ENCODE results near the gene NRK.

DNA sequence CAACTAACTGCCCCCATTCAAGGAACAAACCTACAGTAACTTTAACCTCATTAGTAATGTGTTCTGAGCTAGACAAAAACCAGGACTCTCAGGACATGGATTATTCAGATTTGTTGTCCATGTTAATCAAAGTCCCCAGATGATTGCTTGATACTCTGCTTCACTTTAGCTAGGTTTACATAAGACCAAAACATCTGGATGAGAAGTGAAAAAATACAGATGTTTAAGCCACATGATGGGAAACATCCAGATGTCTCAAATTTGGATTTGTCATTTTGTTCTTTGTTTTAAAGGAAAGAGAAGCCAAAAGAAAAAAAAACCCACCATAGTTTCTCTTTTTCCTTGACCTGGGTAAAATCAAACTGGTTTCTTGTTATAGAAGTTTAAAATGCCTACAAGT, 48.5 kb upstream of the NRK start:
- TF ChIP-seq, protein P1, sequence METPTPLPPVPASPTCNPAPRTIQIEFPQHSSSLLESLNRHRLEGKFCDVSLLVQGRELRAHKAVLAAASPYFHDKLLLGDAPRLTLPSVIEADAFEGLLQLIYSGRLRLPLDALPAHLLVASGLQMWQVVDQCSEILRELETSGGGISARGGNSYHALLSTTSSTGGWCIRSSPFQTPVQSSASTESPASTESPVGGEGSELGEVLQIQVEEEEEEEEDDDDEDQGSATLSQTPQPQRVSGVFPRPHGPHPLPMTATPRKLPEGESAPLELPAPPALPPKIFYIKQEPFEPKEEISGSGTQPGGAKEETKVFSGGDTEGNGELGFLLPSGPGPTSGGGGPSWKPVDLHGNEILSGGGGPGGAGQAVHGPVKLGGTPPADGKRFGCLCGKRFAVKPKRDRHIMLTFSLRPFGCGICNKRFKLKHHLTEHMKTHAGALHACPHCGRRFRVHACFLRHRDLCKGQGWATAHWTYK (CRISPR knock-in tag; IDR thresholded peaks at IDR 0.05), result no peak
- TF ChIP-seq ZNF699 (CRISPR knock-in tag; IDR thresholded peaks at IDR 0.05; ENCODE audit: insufficient replicate concordance), result no peak
- no peak for TF ChIP-seq CC2D1A (IDR thresholded peaks at IDR 0.05)
- no peak for TF ChIP-seq CREBBP (IDR thresholded peaks at IDR 0.05; ENCODE audit: low read depth, low read length)
- TF ChIP-seq, protein P2, sequence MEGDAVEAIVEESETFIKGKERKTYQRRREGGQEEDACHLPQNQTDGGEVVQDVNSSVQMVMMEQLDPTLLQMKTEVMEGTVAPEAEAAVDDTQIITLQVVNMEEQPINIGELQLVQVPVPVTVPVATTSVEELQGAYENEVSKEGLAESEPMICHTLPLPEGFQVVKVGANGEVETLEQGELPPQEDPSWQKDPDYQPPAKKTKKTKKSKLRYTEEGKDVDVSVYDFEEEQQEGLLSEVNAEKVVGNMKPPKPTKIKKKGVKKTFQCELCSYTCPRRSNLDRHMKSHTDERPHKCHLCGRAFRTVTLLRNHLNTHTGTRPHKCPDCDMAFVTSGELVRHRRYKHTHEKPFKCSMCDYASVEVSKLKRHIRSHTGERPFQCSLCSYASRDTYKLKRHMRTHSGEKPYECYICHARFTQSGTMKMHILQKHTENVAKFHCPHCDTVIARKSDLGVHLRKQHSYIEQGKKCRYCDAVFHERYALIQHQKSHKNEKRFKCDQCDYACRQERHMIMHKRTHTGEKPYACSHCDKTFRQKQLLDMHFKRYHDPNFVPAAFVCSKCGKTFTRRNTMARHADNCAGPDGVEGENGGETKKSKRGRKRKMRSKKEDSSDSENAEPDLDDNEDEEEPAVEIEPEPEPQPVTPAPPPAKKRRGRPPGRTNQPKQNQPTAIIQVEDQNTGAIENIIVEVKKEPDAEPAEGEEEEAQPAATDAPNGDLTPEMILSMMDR (IDR thresholded peaks at IDR 0.05 in 2 of 3, conservative IDR thresholded peaks at IDR 0.05 in 1 of 3; ENCODE audit: insufficient read depth in 2 of 3, low read depth in 1 of 3, low read length in 3 of 3), result no peak
- TF ChIP-seq, protein P3, sequence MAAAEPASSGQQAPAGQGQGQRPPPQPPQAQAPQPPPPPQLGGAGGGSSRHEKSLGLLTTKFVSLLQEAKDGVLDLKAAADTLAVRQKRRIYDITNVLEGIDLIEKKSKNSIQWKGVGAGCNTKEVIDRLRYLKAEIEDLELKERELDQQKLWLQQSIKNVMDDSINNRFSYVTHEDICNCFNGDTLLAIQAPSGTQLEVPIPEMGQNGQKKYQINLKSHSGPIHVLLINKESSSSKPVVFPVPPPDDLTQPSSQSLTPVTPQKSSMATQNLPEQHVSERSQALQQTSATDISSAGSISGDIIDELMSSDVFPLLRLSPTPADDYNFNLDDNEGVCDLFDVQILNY (CRISPR knock-in tag; IDR thresholded peaks at IDR 0.05), result no peak
- TF ChIP-seq KHSRP (IDR thresholded peaks at IDR 0.05), result no peak
- no peak for TF ChIP-seq FOS (IDR thresholded peaks at IDR 0.05; ENCODE audit: extremely low read depth, insufficient read length)
- TF ChIP-seq POLR2H (tag; IDR thresholded peaks at IDR 0.05; ENCODE audit: low read depth), result no peak
- TF ChIP-seq ZNF444 (CRISPR knock-in tag; IDR thresholded peaks at IDR 0.05), result no peak
- TF ChIP-seq, protein P4, sequence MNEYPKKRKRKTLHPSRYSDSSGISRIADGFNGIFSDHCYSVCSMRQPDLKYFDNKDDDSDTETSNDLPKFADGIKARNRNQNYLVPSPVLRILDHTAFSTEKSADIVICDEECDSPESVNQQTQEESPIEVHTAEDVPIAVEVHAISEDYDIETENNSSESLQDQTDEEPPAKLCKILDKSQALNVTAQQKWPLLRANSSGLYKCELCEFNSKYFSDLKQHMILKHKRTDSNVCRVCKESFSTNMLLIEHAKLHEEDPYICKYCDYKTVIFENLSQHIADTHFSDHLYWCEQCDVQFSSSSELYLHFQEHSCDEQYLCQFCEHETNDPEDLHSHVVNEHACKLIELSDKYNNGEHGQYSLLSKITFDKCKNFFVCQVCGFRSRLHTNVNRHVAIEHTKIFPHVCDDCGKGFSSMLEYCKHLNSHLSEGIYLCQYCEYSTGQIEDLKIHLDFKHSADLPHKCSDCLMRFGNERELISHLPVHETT (CRISPR knock-in tag; conservative IDR thresholded peaks at IDR 0.05 in 1 of 2, IDR thresholded peaks at IDR 0.05 in 1 of 2), result no peak
- no peak for TF ChIP-seq EP300 (IDR thresholded peaks at IDR 0.05; ENCODE audit: low read length)
- no peak for TF ChIP-seq ZNF668 (CRISPR knock-in tag; IDR thresholded peaks at IDR 0.05)
- no peak for TF ChIP-seq JUND (IDR thresholded peaks at IDR 0.05; ENCODE audit: borderline replicate concordance, low read depth, low read length)
- TF ChIP-seq JUND (tag; IDR thresholded peaks at IDR 0.05; ENCODE audit: borderline replicate concordance, low read depth, low read length), result no peak

Measured in K562 (cell line).